SK-N-SH treated with all-trans-retinoic acid at 6 μM for 48 hours (cell line): ENCODE measurements around the gene PRR5.

ENCODE experiments used
- ATAC-seq: fragments of 200-7000 bp; cut with Tn5 transposase; 3 replicates; pipeline ENCODE4 v1.9.1; 2020; ENCODE audit warnings: mild to moderate bottlenecking, moderate library complexity
- ARNTL ChIP-seq: fragments of 450-650 bp; formaldehyde crosslinking; IDR thresholded peaks from 2 replicates; pipeline ENCODE4 v1.5.0; 2020; ENCODE audit warnings: low read depth, mild to moderate bottlenecking, moderate library complexity, borderline replicate concordance
- BACH2 ChIP-seq: fragments of 250-450 bp; sonication (Bioruptor Pico); IDR thresholded peaks from 2 replicates; pipeline ENCODE4 v1.9.0; 2021; ENCODE audit warnings: mild to moderate bottlenecking, borderline replicate concordance
- CREB5 ChIP-seq: fragments of 250-450 bp; sonication (Bioruptor Pico); IDR thresholded peaks from 2 replicates; pipeline ENCODE4 v1.5.1; 2020; ENCODE audit warnings: low read depth, mild to moderate bottlenecking, moderate library complexity
- CSDC2 ChIP-seq: fragments of 250-450 bp; sonication (Bioruptor Pico); IDR thresholded peaks from 2 replicates; pipeline ENCODE4 v1.5.0; 2020; ENCODE audit warnings: mild to moderate bottlenecking, moderate library complexity
- CSRNP3 ChIP-seq: fragments of 250-450 bp; sonication (Bioruptor Pico); IDR thresholded peaks from 2 replicates; pipeline ENCODE4 v1.5.1; 2021; ENCODE audit warnings: mild to moderate bottlenecking, moderate library complexity
- ESRRG ChIP-seq: fragments of 250-450 bp; sonication (Bioruptor Pico); IDR thresholded peaks from 2 replicates; pipeline ENCODE4 v1.6.1; 2021; ENCODE audit warnings: mild to moderate bottlenecking
- GLIS3 ChIP-seq: fragments of 250-450 bp; sonication (Bioruptor Pico); IDR thresholded peaks from 2 replicates; pipeline ENCODE4 v1.5.0; 2020; ENCODE audit warnings: mild to moderate bottlenecking, moderate library complexity
- ISL1 ChIP-seq: fragments of 250-450 bp; sonication (Bioruptor Pico); IDR thresholded peaks from 2 replicates; pipeline ENCODE4 v2.1.2; 2022; ENCODE audit warnings: mild to moderate bottlenecking, moderate library complexity
- OSR1 ChIP-seq: fragments of 250-450 bp; sonication (Bioruptor Pico); IDR thresholded peaks from 2 replicates; pipeline ENCODE4 v1.8.0; 2022; ENCODE audit warnings: moderate library complexity, mild to moderate bottlenecking, inconsistent platforms
- PATZ1 ChIP-seq: fragments of 250-450 bp; sonication (Bioruptor Pico); IDR thresholded peaks from 2 replicates; pipeline ENCODE4 v1.8.0; 2020; ENCODE audit warnings: mild to moderate bottlenecking, moderate library complexity, borderline replicate concordance
- POU6F1 ChIP-seq: fragments of 250-450 bp; sonication (Bioruptor Pico); IDR thresholded peaks from 2 replicates; pipeline ENCODE4 v1.8.0; 2021; ENCODE audit warnings: low read depth, mild to moderate bottlenecking, moderate library complexity, borderline replicate concordance
- RARB ChIP-seq: fragments of 250-450 bp; sonication (Bioruptor Pico); IDR thresholded peaks from 2 replicates; pipeline ENCODE4 v1.8.0; 2021; ENCODE audit warnings: mild to moderate bottlenecking, moderate library complexity
- SNAI2 ChIP-seq: fragments of 250-450 bp; sonication (Bioruptor Pico); IDR thresholded peaks from 2 replicates; pipeline ENCODE4 v1.5.0; 2020; ENCODE audit warnings: mild to moderate bottlenecking, moderate library complexity
- TCF4 ChIP-seq: fragments of 250-450 bp; sonication (Bioruptor Pico); IDR thresholded peaks from 2 replicates; pipeline ENCODE4 v1.8.0; 2021; ENCODE audit warnings: mild to moderate bottlenecking, moderate library complexity, borderline replicate concordance
- TOX ChIP-seq: fragments of 250-450 bp; sonication (Bioruptor Pico); IDR thresholded peaks from 2 replicates; pipeline ENCODE4 v1.8.0; 2021; ENCODE audit warnings: mild to moderate bottlenecking, moderate library complexity, borderline replicate concordance
- TSHZ2 ChIP-seq: fragments of 250-450 bp; sonication (Bioruptor Pico); IDR thresholded peaks from 2 replicates; pipeline ENCODE4 v1.5.0; 2020; ENCODE audit warnings: mild to moderate bottlenecking, moderate library complexity
- ZC3H10 ChIP-seq: fragments of 250-450 bp; sonication (Bioruptor Pico); IDR thresholded peaks from 2 replicates; pipeline ENCODE4 v1.5.1; 2021; ENCODE audit warnings: mild to moderate bottlenecking, moderate library complexity
- ZFP3 ChIP-seq: fragments of 250-450 bp; sonication (Bioruptor Pico); IDR thresholded peaks from 2 replicates; pipeline ENCODE4 v1.5.0; 2020; ENCODE audit warnings: mild to moderate bottlenecking, moderate library complexity
- ZFP30 ChIP-seq: fragments of 450-650 bp; formaldehyde crosslinking; IDR thresholded peaks from 2 replicates; pipeline ENCODE4 v1.5.0; 2022; ENCODE audit warnings: mild to moderate bottlenecking, moderate library complexity
- ZNF565 ChIP-seq: fragments of 450-650 bp; formaldehyde crosslinking; conservative IDR thresholded peaks from 2 replicates; pipeline ENCODE4 v1.5.0; 2020; ENCODE audit warnings: low read depth, mild to moderate bottlenecking, moderate library complexity
- ZNF70 ChIP-seq: fragments of 450-650 bp; formaldehyde crosslinking; IDR thresholded peaks from 2 replicates; pipeline ENCODE4 v1.5.0; 2020; ENCODE audit warnings: mild to moderate bottlenecking, moderate library complexity
- ZNF8 ChIP-seq: fragments of 450-650 bp; formaldehyde crosslinking; IDR thresholded peaks from 2 replicates; pipeline ENCODE4 v1.5.0; 2020; ENCODE audit warnings: mild to moderate bottlenecking, moderate library complexity

The PRR5 gene

GRCh38 chr22:44741929-44742328 is 39.9 kb downstream of the PRR5 start (continued):
- no peak for TF ChIP-seq PATZ1 (CRISPR knock-in tag)
- TF ChIP-seq ISL1 (CRISPR knock-in tag) = no peak
- no peak for TF ChIP-seq GLIS3 (CRISPR knock-in tag)
- TF ChIP-seq, all 23 proteins: peak for 0

- no peak for TF ChIP-seq RARB
- TF ChIP-seq PATZ1 (CRISPR knock-in tag) = no peak
- TF ChIP-seq CSDC2 (CRISPR knock-in tag) = no peak
- no peak for TF ChIP-seq ESRRG (CRISPR knock-in tag)
- TF ChIP-seq ZNF8 (CRISPR knock-in tag) = no peak
- no peak for TF ChIP-seq BACH2 (CRISPR knock-in tag)
- TF ChIP-seq ZNF70 (CRISPR knock-in tag) = no peak
- no peak for TF ChIP-seq TCF4
- no peak for TF ChIP-seq CREB5 (CRISPR knock-in tag)
- no peak for TF ChIP-seq ZFP30 (CRISPR knock-in tag)
- TF ChIP-seq ISL1 (CRISPR knock-in tag) = no peak
- no peak for TF ChIP-seq ZC3H10 (CRISPR knock-in tag)
- no peak for TF ChIP-seq POU6F1
- no peak for ATAC-seq
Observed at GRCh38 chr22:44743247-44743646, 41.2 kb downstream of the PRR5 start.

- TF ChIP-seq ESRRG (CRISPR knock-in tag) = no peak
- TF ChIP-seq ZFP30 (CRISPR knock-in tag) = no peak
- TF ChIP-seq SNAI2 (CRISPR knock-in tag) = no peak
- TF ChIP-seq PATZ1 (CRISPR knock-in tag) = no peak
- no peak for TF ChIP-seq CSRNP3 (CRISPR knock-in tag)
- no peak for TF ChIP-seq GLIS3 (CRISPR knock-in tag)
- TF ChIP-seq CSDC2 (CRISPR knock-in tag) = no peak
- TF ChIP-seq ARNTL (CRISPR knock-in tag) = no peak
- no peak for TF ChIP-seq ZC3H10 (CRISPR knock-in tag)
- no peak for TF ChIP-seq OSR1 (CRISPR knock-in tag)
- no peak for TF ChIP-seq ZNF565 (CRISPR knock-in tag)
- no peak for TF ChIP-seq ZNF8 (CRISPR knock-in tag)
- no peak for TF ChIP-seq TSHZ2
- TF ChIP-seq ZNF70 (CRISPR knock-in tag) = no peak
- TF ChIP-seq RARB = no peak
- TF ChIP-seq CREB5 (CRISPR knock-in tag) = no peak
- TF ChIP-seq TOX (CRISPR knock-in tag) = no peak
- TF ChIP-seq TCF4 = no peak
- no peak for TF ChIP-seq BACH2 (CRISPR knock-in tag)
- no peak for TF ChIP-seq ZFP3 (CRISPR knock-in tag)
- no peak for ATAC-seq
Observed at GRCh38 chr22:44743804-44744211, 41.8 kb downstream of the PRR5 start.
